IMR-90 (cell line): Measurements from ENCODE around the gene CDK10. TPM values are rescaled to one million over a fixed set of nuclear protein-coding genes. Genes with fewer than 3 reads are reported as not detected.

Source experiments
- ATAC-seq: fragments of 200-7000 bp; cut with Tn5 transposase; 2 replicates; pipeline ENCODE4 v1.9.1; 2020; ENCODE audit warnings: low read depth, mild to moderate bottlenecking, moderate library complexity
- BruUV-seq: library from RNA; stranded (reverse); fragments of 400-500 nt; replicated peaks from 2 replicates; lab custom pipeline; 2021; lab: Mats Ljungman, UMichigan
- CTCF ChIA-PET: fragments of 300-600 bp; formaldehyde crosslinking; extraction: SDS; loops from one replicate; lab custom pipeline; 2021; ENCODE audit warnings: antibody characterized with exemption; lab: Yijun Ruan, JAX
- POLR2A ChIA-PET: fragments of 300-600 bp; sonication (Branson Sonifier 250); formaldehyde crosslinking; loops from one replicate; lab custom pipeline; 2022; ENCODE audit warnings: antibody characterized with exemption; ENCODE audit not compliant: unreplicated experiment; lab: Charles Lee
- DNase-seq: peaks from one replicate; pipeline ENCODE4 v3.0.0; 2013
- H2AFZ ChIP-seq: replicated peaks from 2 replicates; pipeline ENCODE3; 2013; ENCODE audit warnings: low read length, mild to moderate bottlenecking; ENCODE audit not compliant: poor library complexity
- H2AK5ac ChIP-seq: 2 replicates; pipeline ENCODE4 v1.6.1; 2013; ENCODE audit warnings: low read depth, low read length, inconsistent platforms
- H2AK9ac ChIP-seq: replicated peaks from 2 replicates; pipeline ENCODE3; 2013; ENCODE audit warnings: mild to moderate bottlenecking, low read depth, low read length, moderate library complexity; ENCODE audit not compliant: poor library complexity
- H2BK120ac ChIP-seq: 2 replicates; pipeline ENCODE4 v1.6.1; 2013; ENCODE audit warnings: low read depth, low read length, inconsistent platforms
- H2BK15ac ChIP-seq: 3 replicates; pipeline ENCODE4 v1.6.1; 2013; ENCODE audit warnings: low read depth, low read length, inconsistent platforms
- H2BK20ac ChIP-seq: 2 replicates; pipeline ENCODE4 v1.6.1; 2013; ENCODE audit warnings: low read depth, mild to moderate bottlenecking, inconsistent platforms, low read length, moderate library complexity
- H2BK5ac ChIP-seq: 2 replicates; pipeline ENCODE4 v1.6.1; 2013; ENCODE audit warnings: mild to moderate bottlenecking, low read depth, low read length, inconsistent platforms; ENCODE audit not compliant: poor library complexity, severe bottlenecking
- H3K14ac ChIP-seq: replicated peaks from 2 replicates; pipeline ENCODE4 v1.6.1; 2013; ENCODE audit warnings: low read depth, low read length, inconsistent platforms
- H3K18ac ChIP-seq: 2 replicates; pipeline ENCODE4 v1.6.1; 2013; ENCODE audit warnings: low read depth, low read length, control low read depth
- H3K23ac ChIP-seq: 2 replicates; pipeline ENCODE4 v1.6.1; 2013; ENCODE audit warnings: low read depth, low read length, inconsistent platforms
- H3K27ac ChIP-seq: 2 replicates; pipeline ENCODE4 v1.5.1; 2013; ENCODE audit warnings: mild to moderate bottlenecking, control low read depth, low read length; ENCODE audit not compliant: insufficient read depth
- H3K27me3 ChIP-seq: 2 replicates; pipeline ENCODE4 v1.6.1; 2013; ENCODE audit warnings: low read length; ENCODE audit not compliant: control insufficient read depth, insufficient read depth
- H3K36me3 ChIP-seq: 2 replicates; pipeline ENCODE4 v1.6.1; 2013; ENCODE audit warnings: low read length, mixed read lengths; ENCODE audit not compliant: control insufficient read depth, insufficient read depth
- H3K4ac ChIP-seq: 2 replicates; pipeline ENCODE4 v1.6.1; 2013; ENCODE audit warnings: low read depth, low read length, inconsistent platforms
- H3K4me1 ChIP-seq: 2 replicates; pipeline ENCODE4 v1.6.1; 2013; ENCODE audit warnings: low read length, mixed read lengths; ENCODE audit not compliant: control insufficient read depth, insufficient read depth
- H3K4me2 ChIP-seq: 2 replicates; pipeline ENCODE4 v1.6.1; 2013; ENCODE audit warnings: low read depth, mild to moderate bottlenecking, control low read depth, low read length, moderate library complexity
- H3K4me3 ChIP-seq: 2 replicates; pipeline ENCODE4 v1.5.1; 2013; ENCODE audit warnings: low read depth, mild to moderate bottlenecking, control low read depth, low read length, moderate library complexity; ENCODE audit not compliant: insufficient read depth
- H3K56ac ChIP-seq: 2 replicates; pipeline ENCODE4 v1.6.1; 2013; ENCODE audit warnings: low read length, inconsistent platforms; ENCODE audit not compliant: insufficient read depth; ENCODE audit errors: extremely low read depth
- H3K79me1 ChIP-seq, 2 experiments: 2 replicates each; pipeline ENCODE4 v1.6.1; 2013; ENCODE audit warnings: low read length in 2 of 2, inconsistent platforms in 1 of 2, low read depth in 1 of 2
- H3K9ac ChIP-seq: 2 replicates; pipeline ENCODE4 v1.6.1; 2013; ENCODE audit warnings: low read depth, low read length, control low read depth
- H3K9me1 ChIP-seq: 2 replicates; pipeline ENCODE4 v1.6.1; 2013; ENCODE audit warnings: low read length, inconsistent platforms; ENCODE audit not compliant: insufficient read depth
- H3K9me3 ChIP-seq: 2 replicates; pipeline ENCODE4 v1.6.1; 2013; ENCODE audit warnings: low read length; ENCODE audit not compliant: control insufficient read depth, insufficient read depth
- H4K20me1 ChIP-seq: 2 replicates; pipeline ENCODE4 v1.6.1; 2013; ENCODE audit warnings: low read length, inconsistent platforms; ENCODE audit not compliant: insufficient read depth
- H4K5ac ChIP-seq: 2 replicates; pipeline ENCODE4 v1.6.1; 2013; ENCODE audit warnings: mild to moderate bottlenecking, low read depth, low read length, control low read depth
- H4K8ac ChIP-seq, 2 experiments: 2 replicates each; pipeline ENCODE4 v1.6.1; 2013; ENCODE audit warnings: low read depth in 2 of 2, low read length in 2 of 2, control low read depth in 1 of 2, inconsistent platforms in 1 of 2
- H4K91ac ChIP-seq: 2 replicates; pipeline ENCODE4 v1.6.1; 2013; ENCODE audit warnings: low read depth, low read length, inconsistent platforms; ENCODE audit not compliant: insufficient read depth
- BHLHE40 ChIP-seq: fragments of 150-350 bp; IDR thresholded peaks from 2 replicates; pipeline ENCODE4 v1.6.1; 2016; ENCODE audit warnings: mild to moderate bottlenecking, low read depth, low read length
- CEBPB ChIP-seq: IDR thresholded peaks from 2 replicates; pipeline ENCODE4 v1.6.1; 2012; ENCODE audit warnings: low read depth, low read length, improper control_type of control experiment
- CHD1 ChIP-seq: IDR thresholded peaks from 2 replicates; pipeline ENCODE4 v1.6.1; 2012; ENCODE audit warnings: low read depth, low read length, improper control_type of control experiment
- MAZ ChIP-seq: IDR thresholded peaks from 2 replicates; pipeline ENCODE4 v1.6.1; 2012; ENCODE audit warnings: low read depth, mild to moderate bottlenecking, low read length, improper control_type of control experiment, moderate library complexity, borderline replicate concordance
- MXI1 ChIP-seq: IDR thresholded peaks from 2 replicates; pipeline ENCODE4 v1.6.1; 2012; ENCODE audit warnings: low read depth, mild to moderate bottlenecking, low read length, moderate library complexity, borderline replicate concordance
- POLR2A ChIP-seq: IDR thresholded peaks from 2 replicates; pipeline ENCODE4 v1.6.1; 2012; ENCODE audit warnings: mild to moderate bottlenecking, low read depth, low read length
- RAD21 ChIP-seq: IDR thresholded peaks from 2 replicates; pipeline ENCODE4 v1.6.1; 2012; ENCODE audit warnings: low read length, improper control_type of control experiment
- RCOR1 ChIP-seq: IDR thresholded peaks from 2 replicates; pipeline ENCODE4 v1.6.1; 2012; ENCODE audit warnings: mild to moderate bottlenecking, low read length, improper control_type of control experiment; ENCODE audit not compliant: insufficient replicate concordance
- SMC3 ChIP-seq: fragments of 150-350 bp; IDR thresholded peaks from 2 replicates; pipeline ENCODE4 v1.6.1; 2016; ENCODE audit warnings: low read depth, mild to moderate bottlenecking, antibody characterized with exemption, low read length, moderate library complexity
- WGBS, 2 experiments: methylation state at CpG; one replicate each; pipeline versions ENCODE4 v1.1.5 to v1.1.7; 2013; ENCODE audit warnings: missing lambda C conversion rate in 2 of 2; ENCODE audit not compliant: insufficient read length in 1 of 2; ENCODE audit errors: extremely low coverage in 2 of 2; 5-methylcytosine and 5-hydroxymethylcytosine counted together
- dilution Hi-C: fragments of 300-500 bp; cut with HindIII; formaldehyde crosslinking; loops from one replicate; pipeline ENCODE4 v1.14.3; 2018; ENCODE audit warnings: low sequenced_read_pairs; ENCODE audit not compliant: unreplicated experiment
- in situ Hi-C: fragments of 300-500 bp; cut with MboI; formaldehyde crosslinking; loops from 3 replicates; pipeline ENCODE4 v1.14.3; 2019; ENCODE audit warnings: low sequenced_read_pairs, inconsistent platforms, mixed read lengths
- intact Hi-C: fragments of 100-400 bp; cut with micrococcal nuclease; formaldehyde crosslinking; loops from 2 replicates; pipeline ENCODE4 v1.10.0; 2022
- polyA plus RNA-seq, 3 experiments: library from polyadenylated mRNA; depleted of rRNA; stranded (reverse); fragments of >200 nt; gene quantifications; 2 replicates each; pipeline ENCODE4 v1.2.3, GENCODE V29; 2012; ENCODE audit warnings: low replicate concordance in 1 of 3
- total RNA-seq: library from RNA; depleted of rRNA; stranded (reverse); fragments of >200 nt; gene quantifications from 2 replicates; pipeline ENCODE4 v1.2.3, GENCODE V29; 2012
- TF ChIP-seq, protein P1 (sequence below): fragments of 150-350 bp; IDR thresholded peaks from 2 replicates; pipeline ENCODE4 v1.6.1; 2016; ENCODE audit warnings: low read depth, mild to moderate bottlenecking, low read length, moderate library complexity, borderline replicate concordance
- TF ChIP-seq, protein P2 (sequence below): conservative IDR thresholded peaks from 2 replicates; pipeline ENCODE4 v1.5.1; 2012; ENCODE audit warnings: mild to moderate bottlenecking, low read depth, low read length, improper control_type of control experiment
- TF ChIP-seq, protein P3 (sequence below): fragments of 150-350 bp; IDR thresholded peaks from 2 replicates; pipeline ENCODE4 v1.6.1; 2017; ENCODE audit warnings: mild to moderate bottlenecking, antibody characterized with exemption, low read length, low read depth

Gene CDK10
- total and polyA plus RNA-seq, 2 of the 4 experiments (the other 2 are of a cell fraction): 19.5 to 61.8 TPM

DNA sequence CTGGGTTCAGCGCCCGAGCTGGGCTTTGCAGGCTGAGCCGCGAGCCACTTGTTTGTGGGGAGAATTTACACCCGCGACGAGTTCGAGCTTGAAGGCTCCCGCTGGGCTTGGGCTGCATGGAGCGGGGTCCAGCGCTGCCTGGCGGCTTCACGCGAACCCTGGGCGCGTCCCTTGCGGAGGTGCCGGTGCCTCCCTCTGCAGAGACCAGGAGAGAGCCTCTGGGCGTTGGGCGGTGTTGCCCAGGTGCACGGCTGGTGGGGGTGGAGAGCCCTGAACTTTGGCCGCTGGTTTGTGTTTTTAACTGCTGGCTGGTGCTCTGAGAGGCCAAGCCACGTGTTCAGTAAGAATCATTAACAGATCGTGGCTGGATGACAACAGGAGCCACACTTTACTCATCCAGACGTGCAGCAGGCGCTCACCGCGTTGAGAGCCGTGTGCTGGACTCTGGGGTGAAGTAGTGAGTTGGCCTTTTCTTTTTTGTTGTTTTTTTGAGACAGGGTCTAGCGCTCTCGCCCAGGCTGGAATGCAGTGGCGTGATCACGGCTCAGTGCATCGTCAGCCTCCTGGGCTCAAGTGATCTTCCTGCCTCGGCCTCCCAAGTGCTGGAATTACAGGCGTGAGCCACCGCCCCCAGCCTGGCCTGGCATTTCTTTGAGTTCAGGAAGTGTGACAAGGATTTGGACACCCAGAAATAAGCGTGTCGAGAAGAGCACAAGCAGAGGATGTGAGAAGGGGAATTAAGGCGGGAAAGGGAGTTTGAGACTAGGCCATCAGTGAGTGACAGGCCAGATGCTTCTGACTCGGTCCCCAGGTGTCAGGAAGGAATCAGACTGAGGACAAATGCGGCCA is 827 bp downstream of the CDK10 start:
- peak overlapping the region; percentile 69 for H3K27ac ChIP-seq
- TF ChIP-seq RAD21 (no peak), CEBPB (no peak), MAZ (no peak), RCOR1 (no peak), SMC3 (no peak), POLR2A (peak; percentile 11; the same call in 1 of the 2 replicates), BHLHE40 (peak; percentile 42; the same call in 1 of the 2 replicates), CHD1 (no peak), MXI1 (peak; percentile 87; the same call in 1 of the 2 replicates)
- TF ChIP-seq, protein P1, sequence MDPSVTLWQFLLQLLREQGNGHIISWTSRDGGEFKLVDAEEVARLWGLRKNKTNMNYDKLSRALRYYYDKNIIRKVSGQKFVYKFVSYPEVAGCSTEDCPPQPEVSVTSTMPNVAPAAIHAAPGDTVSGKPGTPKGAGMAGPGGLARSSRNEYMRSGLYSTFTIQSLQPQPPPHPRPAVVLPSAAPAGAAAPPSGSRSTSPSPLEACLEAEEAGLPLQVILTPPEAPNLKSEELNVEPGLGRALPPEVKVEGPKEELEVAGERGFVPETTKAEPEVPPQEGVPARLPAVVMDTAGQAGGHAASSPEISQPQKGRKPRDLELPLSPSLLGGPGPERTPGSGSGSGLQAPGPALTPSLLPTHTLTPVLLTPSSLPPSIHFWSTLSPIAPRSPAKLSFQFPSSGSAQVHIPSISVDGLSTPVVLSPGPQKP: no peak
- TF ChIP-seq, protein P2, sequence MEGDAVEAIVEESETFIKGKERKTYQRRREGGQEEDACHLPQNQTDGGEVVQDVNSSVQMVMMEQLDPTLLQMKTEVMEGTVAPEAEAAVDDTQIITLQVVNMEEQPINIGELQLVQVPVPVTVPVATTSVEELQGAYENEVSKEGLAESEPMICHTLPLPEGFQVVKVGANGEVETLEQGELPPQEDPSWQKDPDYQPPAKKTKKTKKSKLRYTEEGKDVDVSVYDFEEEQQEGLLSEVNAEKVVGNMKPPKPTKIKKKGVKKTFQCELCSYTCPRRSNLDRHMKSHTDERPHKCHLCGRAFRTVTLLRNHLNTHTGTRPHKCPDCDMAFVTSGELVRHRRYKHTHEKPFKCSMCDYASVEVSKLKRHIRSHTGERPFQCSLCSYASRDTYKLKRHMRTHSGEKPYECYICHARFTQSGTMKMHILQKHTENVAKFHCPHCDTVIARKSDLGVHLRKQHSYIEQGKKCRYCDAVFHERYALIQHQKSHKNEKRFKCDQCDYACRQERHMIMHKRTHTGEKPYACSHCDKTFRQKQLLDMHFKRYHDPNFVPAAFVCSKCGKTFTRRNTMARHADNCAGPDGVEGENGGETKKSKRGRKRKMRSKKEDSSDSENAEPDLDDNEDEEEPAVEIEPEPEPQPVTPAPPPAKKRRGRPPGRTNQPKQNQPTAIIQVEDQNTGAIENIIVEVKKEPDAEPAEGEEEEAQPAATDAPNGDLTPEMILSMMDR: no peak
- TF ChIP-seq, protein P3, sequence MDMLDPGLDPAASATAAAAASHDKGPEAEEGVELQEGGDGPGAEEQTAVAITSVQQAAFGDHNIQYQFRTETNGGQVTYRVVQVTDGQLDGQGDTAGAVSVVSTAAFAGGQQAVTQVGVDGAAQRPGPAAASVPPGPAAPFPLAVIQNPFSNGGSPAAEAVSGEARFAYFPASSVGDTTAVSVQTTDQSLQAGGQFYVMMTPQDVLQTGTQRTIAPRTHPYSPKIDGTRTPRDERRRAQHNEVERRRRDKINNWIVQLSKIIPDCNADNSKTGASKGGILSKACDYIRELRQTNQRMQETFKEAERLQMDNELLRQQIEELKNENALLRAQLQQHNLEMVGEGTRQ: peak; percentile 41

More for the DNA sequence above, 827 bp downstream of the CDK10 start:
- Histone ChIP-seq H3K9me3 (peaks cover 3% of the 10 kb centered on the region; the same call in 1 of the 2 replicates), H2AFZ (peak overlapping the region; percentile 100), H4K8ac (peak overlapping the region; percentile 68 to 83), H3K9me1 (peaks cover 6% of the 10 kb centered on the region; the same call in 1 of the 2 replicates), H3K56ac (peak overlapping the region; percentile 32; the same call in 1 of the 2 replicates), H3K4me2 (peak overlapping the region; percentile 94), H3K14ac (peak overlapping the region; percentile 54), H3K4ac (peak overlapping the region; percentile 48), H3K36me3 (peaks cover 22% of the 10 kb centered on the region), H3K23ac (peak overlapping the region; percentile 38; the same call in 1 of the 2 replicates), H2BK20ac (0 out of 2 replicates have a peak overlapping the region, but pooled peaks have one; percentile 34), H4K20me1 (no peaks in the 10 kb centered on the region; the same call in 1 of the 2 replicates), H3K27me3 (no peaks in the 10 kb centered on the region), H3K4me3 (peak overlapping the region; percentile 78), H3K9ac (peak overlapping the region; percentile 74), H4K91ac (peak overlapping the region; percentile 69), H2BK120ac (no peak overlapping the region; the same call in 1 of the 2 replicates), H3K4me1 (peaks cover 3% of the 10 kb centered on the region), H3K18ac (no peak overlapping the region), H3K79me1 (peaks cover 28 to 36% of the 10 kb centered on the region in 2 experiments), H2BK5ac (peak overlapping the region; percentile 61), H4K5ac (peak overlapping the region; percentile 4; the same call in 1 of the 2 replicates), H2AK5ac (peak overlapping the region; percentile 81; the same call in 1 of the 2 replicates), H2BK15ac (no peak overlapping the region; the same call in 2 of the 3 replicates), H2AK9ac (peak overlapping the region; percentile 99)
- ChIA-PET CTCF (interaction anchor here (0.6 to 1.5 kb wide), 2 partner anchors 12 to 16 kb away, joined by 3 read pairs; no protein-coding TSS in a partner anchor), POLR2A (interaction anchor here (0.5 to 0.6 kb wide), 2 partner anchors 191 to 238 kb away, joined by 4 to 11 read pairs; no protein-coding TSS in a partner anchor)
- 15% methylated on average over 18 of the region's 42 CpGs; no CpG with 5 or more reads in 1 of the 2 experiments for WGBS, 2 experiments
- dilution Hi-C loops: no loop called here
- ATAC-seq: peak; percentile 38
- no TSS peak for BruUV-seq
- DNase-seq: peak; percentile 52
- intact Hi-C loops: no loop called here
- in situ Hi-C loops: no loop called here
